Inflammatory macrophage (primary cell): ENCODE measurements around the gene NEURL3.
A peak's percentile ranks its signal among the peaks of the same experiment; 100 is the strongest.

Source experiments
- DNase-seq, 2 donors: peaks; one replicate each; pipeline ENCODE4 v3.0.0-alpha.2; 2020 to 2022

Gene NEURL3

DNA sequence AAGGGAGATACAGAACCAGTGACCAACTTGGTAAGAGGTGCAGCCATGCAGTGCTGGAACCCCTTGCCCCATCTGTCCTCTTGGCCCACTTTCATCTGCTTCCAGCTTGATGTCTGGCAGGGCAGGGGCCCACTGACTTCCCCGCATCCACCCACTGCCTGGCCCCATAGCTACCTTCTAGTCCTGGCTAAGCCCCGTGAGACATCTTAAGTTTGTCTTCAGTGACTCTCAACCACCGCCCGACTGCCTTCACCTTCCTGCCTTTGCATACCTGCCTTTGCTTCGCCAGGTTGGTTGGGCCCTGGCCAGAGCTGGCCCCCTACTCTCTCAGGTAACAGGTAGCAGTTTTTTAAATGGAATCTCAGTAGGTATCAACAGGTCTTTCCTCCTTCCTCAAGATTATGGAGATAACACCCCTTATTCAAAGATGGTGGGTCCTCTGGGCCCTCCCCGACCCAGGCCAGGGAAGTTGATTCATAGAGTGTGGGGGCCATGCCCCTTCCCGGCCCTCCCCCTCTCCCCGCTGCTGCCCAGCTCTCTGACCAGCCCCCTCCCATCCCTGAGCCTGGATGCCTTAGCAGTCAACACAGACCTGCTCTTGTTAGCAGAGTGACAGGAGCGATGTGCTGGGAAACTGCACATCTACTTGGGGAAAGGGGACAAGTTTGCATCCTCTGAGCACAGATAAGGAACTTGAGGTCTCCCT, 34.2 kb upstream of the NEURL3 start:
- DNase-seq: no peak

DNA sequence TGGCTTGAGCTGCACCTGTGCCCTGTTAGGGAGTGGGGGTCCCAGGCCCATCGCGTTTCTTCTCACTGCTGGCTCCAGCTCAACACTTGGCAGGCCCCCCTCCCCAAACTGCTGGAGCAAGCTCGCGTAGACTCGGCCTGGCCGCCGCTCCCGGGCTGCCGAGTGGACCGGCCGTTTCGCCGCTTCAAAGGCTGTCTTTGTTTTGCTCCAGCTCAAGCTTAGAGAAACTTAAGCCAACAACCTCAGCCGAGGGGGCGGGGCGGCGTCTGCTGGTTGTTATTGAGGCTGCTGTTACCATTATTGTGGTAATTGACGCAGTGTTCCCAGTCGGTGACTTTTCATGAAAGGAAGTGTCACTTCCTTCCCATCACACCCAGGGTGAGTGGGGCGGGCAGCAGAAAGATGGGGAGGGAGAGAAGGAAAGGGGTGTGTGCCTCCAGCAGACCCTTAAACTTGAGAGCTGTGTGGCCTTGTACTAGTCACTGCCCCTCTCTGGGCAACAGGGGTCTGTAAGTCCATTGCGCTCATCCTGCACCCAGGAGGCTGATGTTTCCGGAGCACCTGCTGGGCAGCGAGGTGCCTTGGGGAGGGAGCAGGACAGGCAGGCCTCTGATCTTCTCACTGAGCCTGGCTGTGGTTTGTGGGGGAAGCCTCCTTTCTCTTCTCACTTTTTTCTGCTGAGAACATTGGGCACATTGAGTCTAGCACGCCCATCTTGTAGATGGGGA, 33.5 kb upstream of the NEURL3 start:
- DNase-seq: peak; percentile 67 to 71

DNA sequence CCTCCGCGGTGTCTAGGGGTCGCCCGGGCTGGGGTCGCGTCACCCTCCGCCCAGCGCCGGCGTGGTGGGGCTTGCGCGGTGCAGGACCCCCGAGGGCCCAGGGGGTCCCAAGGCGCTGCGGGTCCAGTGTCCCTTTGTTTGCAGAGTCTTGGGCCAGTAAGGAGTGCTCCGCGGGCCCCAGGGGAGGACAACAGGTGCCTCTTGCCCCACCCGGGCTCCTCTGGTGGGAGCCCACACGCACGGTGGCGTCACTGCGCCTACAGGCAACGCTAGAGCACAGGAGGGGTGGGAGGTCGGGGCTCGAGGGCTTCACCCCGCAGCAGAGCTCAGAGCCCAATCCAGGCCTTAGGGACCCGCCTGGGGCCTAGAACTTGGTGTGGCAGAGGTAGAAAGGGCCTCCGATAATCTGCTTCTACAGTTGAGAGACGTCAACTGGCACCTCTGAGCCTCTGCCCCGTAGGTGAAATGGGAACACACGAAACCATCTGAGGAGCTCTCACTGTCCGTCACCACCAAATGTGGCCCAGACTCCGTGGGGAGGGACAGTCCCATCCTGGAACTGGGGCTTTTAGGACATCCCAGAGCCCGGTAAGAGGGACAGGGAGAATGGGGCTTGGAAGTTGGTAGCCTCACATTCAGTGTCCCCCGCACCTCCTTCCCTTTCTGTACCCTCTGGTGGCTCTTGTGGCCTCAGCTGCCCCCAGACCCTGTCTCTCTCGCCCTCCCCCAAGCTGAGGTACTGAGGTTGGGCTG, 32.8 kb upstream of the NEURL3 start:
- peak; percentile 10 to 45 for DNase-seq

DNA sequence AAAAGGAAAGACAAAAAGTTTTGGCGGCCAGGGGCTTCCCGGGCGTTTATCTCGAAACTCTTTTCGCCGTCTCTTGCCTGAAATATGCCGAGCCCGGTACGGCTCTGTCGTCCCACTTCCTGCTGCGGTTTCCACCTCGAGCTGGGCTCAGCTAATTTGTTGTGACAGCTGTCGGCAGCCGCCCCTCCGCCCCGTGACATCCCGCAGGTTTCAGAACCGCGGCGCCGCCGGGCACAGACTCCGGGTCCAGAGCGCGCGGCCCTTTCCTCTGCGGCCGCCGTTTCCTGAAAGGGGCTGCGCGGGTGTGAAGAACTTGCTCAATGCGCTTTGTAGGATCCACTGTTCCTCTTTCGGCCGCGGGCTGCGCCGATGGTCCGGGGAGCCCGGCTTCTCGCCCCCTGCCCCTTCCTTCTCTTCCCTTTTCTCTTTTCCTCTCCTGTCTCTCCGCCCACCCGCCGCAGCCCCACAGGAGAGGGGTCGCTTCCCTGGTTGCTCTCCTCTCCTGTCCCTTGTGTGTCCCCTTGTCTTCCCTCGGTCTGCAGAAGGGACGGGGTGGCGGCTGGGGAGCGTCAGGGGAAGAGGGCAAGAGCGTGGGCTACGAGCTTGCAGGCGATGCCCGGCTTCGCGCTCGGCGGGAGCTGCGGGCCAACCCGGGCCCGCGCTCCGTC, 32.0 kb upstream of the NEURL3 start:
- peak; percentile 94 to 95 for DNase-seq

DNA sequence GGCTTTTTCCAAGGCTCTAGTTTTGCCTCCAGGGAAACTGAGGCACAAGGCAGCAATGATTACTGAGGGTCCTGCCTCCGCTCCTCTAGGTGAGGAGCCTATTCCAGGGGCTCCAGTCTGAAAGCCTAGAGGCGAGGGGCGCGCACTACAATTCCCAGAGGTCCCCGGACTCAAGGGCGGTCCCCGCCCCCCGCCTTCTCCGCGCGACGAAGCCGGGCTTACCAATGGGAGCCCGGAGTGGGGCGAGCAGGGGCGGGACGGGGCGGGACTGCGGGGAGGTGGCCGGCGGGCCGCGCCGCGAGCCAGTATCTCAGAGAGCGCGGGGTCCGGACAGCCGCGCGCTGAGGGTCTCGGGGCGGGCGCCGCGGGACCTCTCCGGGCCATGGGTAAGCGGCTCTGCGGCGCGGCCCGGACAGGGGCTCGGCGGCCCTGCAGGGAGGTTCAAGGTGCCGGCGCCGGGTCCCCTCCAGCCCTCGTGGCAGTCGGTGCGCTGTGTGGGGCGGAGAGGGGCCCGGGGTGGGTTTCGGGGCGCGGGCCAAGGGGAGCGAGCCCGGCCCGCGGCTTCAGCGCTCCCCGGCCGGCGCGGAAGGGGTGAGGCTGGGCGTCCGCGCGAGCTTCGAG, 31.4 kb upstream of the NEURL3 start, which contains the start of gene ARID5A:
ARID5A (plus strand) TSS at position 308 of the 621 bp plus-strand sequence; CDS start at position 383, 75 bp downstream.
- DNase-seq: peak; percentile 93 to 96

DNA sequence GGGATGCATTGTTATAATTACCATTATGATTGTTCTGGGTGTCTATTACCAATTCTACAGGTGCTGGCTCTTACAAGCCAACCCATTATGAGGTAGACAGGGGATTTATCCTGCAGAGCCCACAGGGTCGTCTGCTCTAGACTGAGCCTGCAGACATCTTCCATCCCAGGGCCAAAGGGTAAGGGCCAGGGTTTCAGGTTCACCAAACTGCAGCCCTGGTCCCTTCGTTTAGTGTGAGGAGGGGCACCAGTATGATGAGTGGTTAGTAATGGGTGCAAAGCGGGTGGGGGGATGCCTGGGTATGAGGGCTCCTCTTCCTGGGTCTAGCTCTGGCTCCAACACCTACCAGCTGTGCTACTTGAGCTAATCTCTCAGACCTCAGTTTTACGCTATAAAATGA, 30.2 kb upstream of the NEURL3 start:
- no peak for DNase-seq

DNA sequence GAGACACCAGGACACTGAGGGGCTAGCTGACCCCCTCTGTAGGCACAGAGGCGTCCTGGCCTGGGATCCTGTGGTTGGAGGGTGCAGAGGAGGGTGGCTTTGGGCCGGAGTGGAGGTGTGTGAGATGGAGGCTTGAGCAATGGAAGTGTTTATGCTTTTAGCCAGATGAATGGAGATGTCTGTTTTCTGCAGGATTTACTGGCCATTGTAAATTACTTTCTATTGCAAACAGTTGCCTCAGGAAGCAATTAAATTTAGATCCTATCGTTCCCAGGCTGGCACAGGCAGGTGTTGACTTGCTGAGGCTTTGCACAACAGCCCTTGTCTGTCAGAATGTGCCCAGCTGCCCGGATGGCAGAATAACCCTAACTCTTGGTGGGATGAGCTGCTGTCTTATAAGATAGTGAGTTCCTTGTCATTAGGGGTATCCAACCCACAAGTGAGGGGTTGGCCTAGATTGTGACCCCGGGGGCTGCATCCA, 29.6 kb upstream of the NEURL3 start:
- DNase-seq: no peak

DNA sequence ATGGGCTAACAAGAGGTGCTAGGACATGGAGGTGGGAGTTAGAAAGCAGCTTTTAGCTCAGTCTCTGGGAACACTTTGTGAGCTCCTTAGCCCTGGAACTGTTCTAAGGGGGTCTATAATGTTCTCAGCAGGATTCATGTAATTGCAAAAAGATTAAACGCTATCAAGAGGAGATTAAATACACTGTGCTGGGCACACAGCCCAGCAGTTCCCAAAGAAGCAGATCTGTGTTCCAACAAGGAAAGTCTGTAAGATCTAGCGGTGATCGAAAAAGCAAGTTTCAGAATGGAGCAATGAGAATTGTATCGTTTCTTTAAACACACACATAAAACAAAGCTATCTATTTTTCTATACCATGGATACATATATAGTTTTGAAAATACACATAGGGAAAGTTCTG, 29.0 kb upstream of the NEURL3 start:
- DNase-seq: no peak

DNA sequence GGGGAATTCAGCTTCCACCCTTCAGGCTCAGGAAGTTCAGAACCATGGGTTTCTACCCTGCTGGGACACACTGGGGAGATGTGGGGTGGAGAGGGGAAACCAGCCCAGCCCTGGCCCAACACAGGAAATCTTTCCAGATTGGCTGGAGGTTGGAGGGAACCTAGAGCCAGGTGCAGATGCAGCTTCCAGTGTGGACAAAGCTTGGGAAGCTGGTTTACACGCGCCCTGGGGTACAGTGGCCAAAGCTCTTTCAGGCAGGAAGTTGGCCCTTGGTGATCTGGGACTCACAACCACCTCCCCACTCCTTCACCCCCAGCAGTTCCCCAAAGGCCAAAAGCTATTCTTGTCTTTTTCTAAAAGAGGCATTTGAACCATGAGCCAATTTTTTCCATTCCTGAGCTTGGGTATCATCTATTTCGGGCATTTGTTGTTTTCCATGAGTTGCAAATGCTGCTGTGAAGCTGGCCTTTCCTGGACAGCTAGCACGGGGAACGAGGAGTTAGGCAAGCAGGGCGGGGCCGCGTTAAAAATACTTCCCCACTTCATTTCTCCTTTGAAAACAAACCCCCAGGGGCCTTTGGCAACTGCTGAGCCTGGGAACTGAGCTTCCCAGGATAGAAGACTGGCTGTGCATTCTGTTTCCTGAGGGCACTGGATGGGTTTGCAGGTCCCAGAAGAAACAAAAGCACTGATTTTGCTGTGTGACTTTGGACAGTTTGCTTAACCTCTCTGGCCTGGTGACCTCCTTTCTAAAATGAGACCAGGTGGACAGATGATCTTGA, 28.3 kb upstream of the NEURL3 start:
- peak; percentile 87 to 88 for DNase-seq

DNA sequence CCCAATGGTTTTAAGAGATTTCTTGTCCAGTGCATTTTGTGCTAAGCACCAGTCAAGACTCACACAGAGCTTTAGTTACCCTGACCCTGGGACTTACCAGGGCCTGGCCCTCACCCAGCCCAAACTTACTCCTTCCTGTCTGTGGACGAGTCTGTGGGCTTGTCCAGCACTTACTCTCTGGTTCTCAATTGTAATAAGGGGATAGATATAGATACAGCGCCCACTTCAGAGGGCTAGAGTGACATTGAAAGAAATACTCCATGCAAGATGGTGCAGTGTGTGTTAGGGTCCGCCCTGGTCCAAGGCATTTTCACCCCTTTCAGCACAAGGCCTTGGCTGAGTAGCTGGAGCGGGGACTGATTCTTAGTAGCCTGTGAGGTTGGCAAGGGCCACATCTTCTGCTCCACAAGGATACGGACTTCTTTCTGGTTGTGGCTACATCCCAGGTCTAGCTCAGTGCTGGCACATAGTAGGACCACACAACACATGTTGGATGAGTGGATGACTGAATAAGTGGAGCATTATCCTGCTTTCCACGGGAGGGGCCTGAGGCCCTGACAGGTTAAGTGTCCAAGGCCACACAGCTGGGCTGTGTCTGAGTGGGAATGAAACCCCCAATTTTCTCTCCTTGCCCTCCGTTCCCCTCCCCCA, 27.6 kb upstream of the NEURL3 start:
- no peak for DNase-seq

DNA sequence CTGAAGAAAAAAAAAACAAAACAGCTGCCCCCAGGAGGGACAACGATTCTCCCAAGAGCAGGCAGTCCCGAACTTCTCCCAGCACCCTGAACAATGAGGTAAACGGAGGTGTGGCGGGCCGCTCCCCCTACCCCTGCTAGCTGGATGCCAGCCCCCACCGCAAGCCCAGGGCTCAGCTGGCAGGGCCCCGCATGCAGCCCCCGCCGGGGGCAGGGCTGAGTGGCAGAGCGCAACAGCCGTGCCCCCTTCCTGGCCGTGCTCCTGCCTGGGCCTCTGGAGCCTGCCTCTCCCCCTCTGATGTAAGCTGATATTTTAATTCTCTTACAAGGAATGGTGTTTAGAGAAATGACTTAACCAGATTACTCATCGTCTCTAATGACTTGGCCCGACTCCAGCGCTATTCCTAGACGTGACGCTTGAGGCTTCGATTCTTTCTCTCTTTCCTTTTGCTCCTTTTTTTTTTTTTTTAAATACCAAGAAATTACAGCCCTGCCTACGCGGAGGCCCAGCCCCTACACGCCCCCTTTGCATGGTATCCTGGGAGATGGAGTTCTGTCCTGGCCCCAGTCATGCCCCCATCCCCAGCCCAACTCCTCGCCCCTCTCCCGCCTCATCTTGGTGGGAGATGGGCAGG, 26.8 kb upstream of the NEURL3 start:
- peak; percentile 97 to 99 for DNase-seq

DNA sequence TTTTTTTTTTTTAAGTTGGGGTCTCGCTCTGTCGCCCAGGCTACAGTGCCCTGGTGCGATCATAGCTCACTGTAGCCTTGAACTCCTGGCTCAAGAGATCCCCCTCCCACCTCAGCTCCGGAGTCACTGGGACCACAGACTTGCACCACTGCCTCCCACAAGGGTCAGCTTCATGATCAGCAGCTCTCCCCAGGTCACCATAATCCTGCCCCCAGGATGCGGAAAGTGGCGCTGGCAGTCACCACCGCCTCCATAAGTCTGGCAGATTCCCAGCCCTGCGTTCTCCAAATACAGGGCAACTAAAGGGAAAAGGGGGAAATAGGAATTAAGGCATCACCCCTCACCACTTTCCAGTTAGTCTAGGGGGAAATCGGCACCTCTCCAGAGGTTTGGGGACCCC, 26.2 kb upstream of the NEURL3 start:
- peak; percentile 34 to 83 for DNase-seq

DNA sequence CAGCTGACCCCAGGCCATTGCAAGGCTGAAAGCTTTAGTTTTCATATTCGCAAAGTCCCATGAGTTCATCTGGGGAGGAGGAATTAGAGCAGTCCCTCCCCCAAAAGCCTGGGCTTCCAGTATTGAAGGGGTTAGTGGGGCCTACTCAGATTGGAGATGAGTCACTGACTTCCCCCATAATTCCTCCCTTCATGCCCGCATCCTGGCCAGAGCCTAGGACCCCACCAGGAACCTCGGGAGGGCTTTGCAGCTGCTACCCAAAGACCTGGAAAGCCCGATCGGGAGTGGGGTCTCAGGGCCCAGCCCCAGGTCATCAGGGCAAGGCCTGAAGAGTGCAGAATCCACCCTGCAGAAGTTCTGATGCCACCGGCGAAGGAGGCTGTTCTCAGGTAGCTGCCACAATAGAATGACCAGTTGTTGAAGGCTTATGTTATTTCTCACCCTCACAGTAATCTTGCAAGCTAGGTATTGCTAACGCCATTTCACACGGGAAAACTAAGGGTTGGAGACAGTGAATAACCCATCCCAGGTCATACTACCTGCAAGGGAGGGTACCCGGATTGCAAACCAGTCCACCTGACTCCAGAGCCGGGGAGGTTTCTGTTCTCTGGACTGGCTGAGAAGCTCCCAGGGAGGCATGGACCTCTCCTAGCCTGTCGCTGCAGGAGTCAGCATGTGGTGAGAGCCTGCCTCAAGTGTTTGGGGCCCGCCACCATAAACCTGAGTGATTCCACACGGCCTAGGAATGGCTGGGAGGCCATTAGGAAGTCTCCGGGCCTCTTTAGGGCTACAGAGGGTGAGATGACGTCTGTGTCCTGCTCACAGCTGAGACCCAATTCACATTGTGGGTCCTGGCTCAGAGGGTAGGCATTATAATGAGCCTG, 25.6 kb upstream of the NEURL3 start:
- DNase-seq: no peak

DNA sequence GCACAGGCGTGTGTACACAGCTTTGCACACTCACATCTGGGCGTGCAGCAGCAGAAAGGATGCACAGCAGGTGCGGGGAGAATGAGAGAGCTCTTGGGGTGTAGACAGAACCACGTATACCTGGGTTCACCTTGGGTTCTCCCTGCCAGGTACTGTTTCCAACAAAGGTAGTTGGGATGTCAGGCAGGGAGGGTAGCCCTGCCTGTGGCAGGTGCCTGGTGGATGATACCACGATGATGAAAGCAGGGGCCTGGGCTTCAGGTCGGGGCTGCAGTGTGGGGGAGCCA, 24.9 kb upstream of the NEURL3 start:
- DNase-seq: no peak

DNA sequence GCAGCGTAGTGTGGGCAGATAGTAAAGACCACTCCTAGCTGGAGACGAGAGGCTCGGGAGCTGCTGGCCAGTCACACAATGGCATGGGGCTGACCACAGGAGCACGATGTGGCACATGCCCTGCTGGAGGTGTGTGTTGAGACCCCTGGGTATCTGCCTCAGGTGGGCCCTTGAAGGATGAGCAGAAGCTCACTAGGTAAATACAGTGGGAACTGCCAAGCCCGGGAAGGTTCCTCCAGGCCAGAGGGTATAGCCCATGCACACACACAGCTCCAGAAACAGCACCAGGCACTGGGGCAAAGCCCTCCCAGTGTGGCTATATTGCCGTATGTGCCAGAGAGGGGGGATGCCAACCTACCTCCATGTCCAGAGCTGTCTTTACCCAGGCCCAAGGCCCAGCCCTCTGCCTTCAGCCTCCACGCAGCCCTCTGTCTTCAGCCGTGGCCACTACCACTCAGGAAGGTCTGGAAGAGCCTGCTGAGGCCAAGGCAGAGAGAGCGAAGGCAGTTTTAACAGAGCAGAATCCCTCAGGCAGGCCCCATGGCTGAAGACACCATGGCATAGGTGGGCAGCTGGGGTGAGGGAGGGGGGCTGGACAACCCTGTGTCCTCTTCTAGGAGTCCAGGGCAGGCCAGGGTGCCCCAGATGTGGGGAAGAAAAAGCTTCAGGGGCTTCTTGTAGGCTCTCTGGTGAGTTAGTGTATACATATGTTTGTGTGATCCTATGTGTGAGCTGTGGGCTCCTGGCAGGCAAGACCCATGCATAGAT, 24.4 kb upstream of the NEURL3 start:
- DNase-seq: no peak

DNA sequence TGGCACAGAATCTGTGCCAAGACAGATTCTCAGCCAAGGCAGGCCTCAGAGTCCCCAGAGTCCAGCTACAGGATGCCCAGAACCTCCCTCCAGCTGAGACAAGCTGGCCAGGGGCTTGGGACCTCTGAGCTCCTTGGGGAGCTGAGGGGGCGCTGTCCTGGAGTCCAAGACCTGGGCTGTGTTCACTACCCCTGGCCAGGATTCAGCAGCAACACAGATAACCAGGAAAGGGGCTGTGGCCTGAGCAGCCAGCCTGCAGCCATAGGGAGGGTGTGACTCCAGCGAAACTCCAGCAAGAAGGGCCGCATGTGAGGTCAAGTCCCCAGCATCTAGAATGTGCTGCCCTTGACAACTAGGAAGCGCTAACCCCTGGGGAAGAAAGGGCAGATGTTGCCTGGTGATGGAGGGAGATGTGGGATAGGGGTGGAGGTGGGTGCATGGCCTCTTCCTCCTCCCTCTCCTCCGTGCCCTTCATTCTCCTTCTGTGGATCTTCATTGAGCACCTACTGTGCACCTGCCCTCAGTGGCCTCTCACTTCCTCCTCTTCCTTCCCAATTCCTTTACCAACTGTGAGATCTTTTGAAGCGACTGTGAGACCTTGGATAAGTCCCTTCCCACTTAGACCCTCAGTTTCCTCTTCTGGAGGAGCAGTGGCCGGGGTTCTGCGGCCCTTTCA, 23.7 kb upstream of the NEURL3 start:
- DNase-seq: no peak

DNA sequence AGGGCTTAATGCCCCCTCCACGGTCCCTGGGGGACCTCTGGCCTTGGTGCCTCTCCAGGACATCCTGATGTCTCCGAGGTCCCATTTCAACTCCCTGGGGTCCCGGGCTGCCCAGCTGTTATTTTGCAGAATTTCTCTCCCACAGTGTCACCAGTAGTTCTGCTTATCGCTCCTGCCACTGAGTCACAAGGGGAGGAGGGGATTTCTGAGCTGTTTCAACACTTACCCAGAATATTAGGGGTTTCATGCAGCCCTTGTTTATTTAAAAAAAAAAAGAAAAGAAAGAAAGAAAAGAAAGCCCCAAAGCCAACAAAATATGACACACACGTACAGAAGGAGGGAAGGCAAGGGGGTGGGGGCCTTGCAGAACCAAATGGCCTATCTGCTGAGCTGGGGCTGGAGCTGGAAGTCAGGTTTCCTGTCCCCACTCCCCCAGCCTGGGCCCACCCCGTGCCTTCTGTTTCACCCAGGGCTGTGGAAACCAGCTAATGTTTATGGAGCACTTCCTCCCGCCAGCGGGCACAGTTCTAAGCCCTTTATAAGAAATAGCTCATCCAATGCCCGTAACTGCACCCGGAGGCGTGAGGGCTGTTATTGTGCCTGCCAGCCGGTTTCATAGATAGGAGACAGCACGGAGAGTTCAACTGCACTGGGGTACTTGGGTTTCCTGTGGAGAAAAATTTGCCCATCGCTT, 23.0 kb upstream of the NEURL3 start:
- DNase-seq: peak; percentile 69 to 84
